BLaER1 (cell line): ENCODE data around the gene PEX26.

Source experiments
- H3K27ac ChIP-seq: shearing (Covaris generic); formaldehyde crosslinking; 2 replicates; pipeline ENCODE4 v1.8.1; 2022
- H3K27me3 ChIP-seq: shearing (Covaris generic); formaldehyde crosslinking; 2 replicates; pipeline ENCODE4 v1.8.1; 2022
- H3K36me3 ChIP-seq: shearing (Covaris generic); formaldehyde crosslinking; 2 replicates; pipeline ENCODE4 v1.8.1; 2022
- H3K4me1 ChIP-seq: shearing (Covaris generic); formaldehyde crosslinking; 2 replicates; pipeline ENCODE4 v1.8.1; 2022
- H3K4me2 ChIP-seq: shearing (Covaris generic); formaldehyde crosslinking; 2 replicates; pipeline ENCODE4 v1.8.1; 2022
- H3K4me3 ChIP-seq: shearing (Covaris generic); formaldehyde crosslinking; 2 replicates; pipeline ENCODE4 v1.8.1; 2022
- H3K9ac ChIP-seq: shearing (Covaris generic); formaldehyde crosslinking; 2 replicates; pipeline ENCODE4 v1.8.1; 2022
- H3K9me3 ChIP-seq: shearing (Covaris generic); formaldehyde crosslinking; 2 replicates; pipeline ENCODE4 v1.8.1; 2022
- H4K20me1 ChIP-seq: shearing (Covaris generic); formaldehyde crosslinking; 2 replicates; pipeline ENCODE4 v1.8.1; 2022
- Cebpa-rat ChIP-seq: shearing (Covaris generic); IDR thresholded peaks from 2 replicates; pipeline ENCODE4 v1.8.1; 2022

The PEX26 gene

GRCh38 chr22:18110194-18110953 is 32.6 kb downstream of the PEX26 start, which contains the start of gene TUBA8:
TUBA8 (plus strand) TSS chr22:18110809; CDS start chr22:18110866, 57 bp downstream.
- Histone ChIP-seq H4K20me1 (peaks cover 53% of the 10 kb centered on the region), H3K4me2 (peak within 1 kb of the TSS; percentile 96), H3K27ac (peak within 1 kb of the TSS; percentile 80), H3K4me3 (peak within 1 kb of the TSS; percentile 66), H3K9ac (peak within 1 kb of the TSS; percentile 74), H3K4me1 (peaks cover 75% of the 10 kb centered on the region), H3K36me3 (peaks cover 6% of the 10 kb centered on the region; the same call in 1 of the 2 replicates), H3K27me3 (peaks cover 43% of the 10 kb centered on the region), H3K9me3 (peaks cover 37% of the 10 kb centered on the region)
- no peak for TF ChIP-seq Cebpa-rat

DNA sequence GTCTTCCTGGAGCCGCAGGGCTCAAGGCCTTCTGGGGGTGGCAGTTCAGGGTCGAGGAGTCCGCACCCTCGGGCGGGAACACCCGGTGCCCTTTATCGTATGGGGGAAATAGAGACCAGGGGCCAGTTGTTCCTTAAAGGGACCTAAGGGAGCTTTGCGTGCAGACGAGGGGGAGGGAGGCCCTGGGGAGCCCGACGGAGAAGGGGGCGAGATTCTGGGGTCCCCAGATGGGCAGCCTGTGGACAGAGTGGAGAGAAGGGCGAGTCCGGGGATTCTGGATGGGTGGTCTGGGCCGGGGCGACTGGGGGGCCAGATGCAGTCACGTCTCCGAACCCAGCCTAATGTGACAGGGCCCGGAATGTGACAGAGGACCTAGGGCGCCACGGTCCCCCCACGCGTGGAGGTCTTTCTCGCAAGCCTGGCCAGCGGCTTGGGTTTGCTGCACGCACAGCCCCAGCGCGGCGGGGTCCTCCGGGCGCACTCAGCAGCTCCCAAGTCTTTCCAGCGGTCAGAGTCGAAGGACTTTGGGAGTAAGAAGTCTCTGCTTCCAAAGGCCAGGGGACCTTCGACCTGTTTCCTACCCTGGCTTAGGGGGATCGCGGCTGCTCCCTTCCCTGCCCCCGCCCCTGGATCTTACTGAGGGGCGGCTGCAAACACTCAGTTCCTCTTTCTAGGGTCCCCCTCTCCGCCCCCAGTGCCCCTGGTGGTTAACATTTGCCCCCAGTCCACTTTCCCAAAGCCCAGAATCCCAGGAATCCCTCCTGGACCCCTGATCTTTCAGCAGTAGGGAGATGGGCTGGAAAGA is 33.4 kb downstream of the PEX26 start:
- Histone ChIP-seq H3K9ac (peak overlapping the region; percentile 74), H3K27me3 (peaks cover 37% of the 10 kb centered on the region), H3K4me3 (peak overlapping the region; percentile 66), H3K27ac (peak overlapping the region; percentile 80), H3K4me1 (peaks cover 77% of the 10 kb centered on the region), H3K4me2 (peak overlapping the region; percentile 96), H3K36me3 (no peaks in the 10 kb centered on the region), H4K20me1 (peaks cover 53% of the 10 kb centered on the region), H3K9me3 (peaks cover 29% of the 10 kb centered on the region)
- no peak for TF ChIP-seq Cebpa-rat

DNA sequence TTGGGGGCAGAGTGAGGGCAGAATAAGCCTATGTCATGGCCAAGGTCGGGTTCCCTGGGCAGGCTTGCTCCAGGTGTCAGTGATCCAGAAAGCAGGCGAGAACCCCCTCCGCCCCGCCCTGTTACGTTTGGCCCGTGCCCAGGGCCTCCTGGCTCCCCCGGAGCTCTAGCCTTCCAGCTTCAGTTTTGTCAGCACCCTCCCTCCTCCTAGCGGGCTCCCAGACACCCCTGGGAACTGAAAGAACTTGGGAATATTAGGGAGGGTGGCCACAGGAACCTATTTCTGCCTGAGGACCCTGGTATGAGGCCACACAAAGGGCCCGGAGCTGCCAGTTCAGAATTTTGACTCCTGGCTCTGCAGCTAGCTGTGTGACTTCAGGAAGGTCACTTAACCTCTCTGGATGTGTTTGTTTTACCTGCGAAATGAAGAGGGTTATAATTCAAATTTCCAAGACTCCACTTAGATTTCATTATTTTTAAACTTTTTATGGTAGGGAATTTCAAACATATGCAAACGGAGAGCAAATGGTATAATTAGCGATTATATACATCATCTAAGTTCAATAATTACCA is 34.1 kb downstream of the PEX26 start:
- TF ChIP-seq Cebpa-rat = no peak
- H3K4me2 ChIP-seq = peak overlapping the region; percentile 96

GRCh38 chr22:18112440-18112839 is 34.6 kb downstream of the PEX26 start:
- TF ChIP-seq Cebpa-rat = no peak
- H3K4me3 ChIP-seq = no peak overlapping the region
- H3K9ac ChIP-seq = no peak overlapping the region
- peaks cover 81% of the 10 kb centered on the region for H3K4me1 ChIP-seq
- H3K27me3 ChIP-seq = peaks cover 37% of the 10 kb centered on the region
- H4K20me1 ChIP-seq = peaks cover 53% of the 10 kb centered on the region
- H3K36me3 ChIP-seq = no peaks in the 10 kb centered on the region
- peaks cover 17% of the 10 kb centered on the region for H3K9me3 ChIP-seq
- peak overlapping the region; percentile 96 for H3K4me2 ChIP-seq
- H3K27ac ChIP-seq = no peak overlapping the region

More for the DNA sequence above, 34.1 kb downstream of the PEX26 start:
- peak overlapping the region; percentile 66 for H3K4me3 ChIP-seq
- H3K9me3 ChIP-seq = peaks cover 23% of the 10 kb centered on the region
- no peak overlapping the region for H3K9ac ChIP-seq
- peaks cover 37% of the 10 kb centered on the region for H3K27me3 ChIP-seq
- peaks cover 81% of the 10 kb centered on the region for H3K4me1 ChIP-seq
- no peaks in the 10 kb centered on the region for H3K36me3 ChIP-seq
- H3K27ac ChIP-seq = no peak overlapping the region
- peaks cover 53% of the 10 kb centered on the region for H4K20me1 ChIP-seq

DNA sequence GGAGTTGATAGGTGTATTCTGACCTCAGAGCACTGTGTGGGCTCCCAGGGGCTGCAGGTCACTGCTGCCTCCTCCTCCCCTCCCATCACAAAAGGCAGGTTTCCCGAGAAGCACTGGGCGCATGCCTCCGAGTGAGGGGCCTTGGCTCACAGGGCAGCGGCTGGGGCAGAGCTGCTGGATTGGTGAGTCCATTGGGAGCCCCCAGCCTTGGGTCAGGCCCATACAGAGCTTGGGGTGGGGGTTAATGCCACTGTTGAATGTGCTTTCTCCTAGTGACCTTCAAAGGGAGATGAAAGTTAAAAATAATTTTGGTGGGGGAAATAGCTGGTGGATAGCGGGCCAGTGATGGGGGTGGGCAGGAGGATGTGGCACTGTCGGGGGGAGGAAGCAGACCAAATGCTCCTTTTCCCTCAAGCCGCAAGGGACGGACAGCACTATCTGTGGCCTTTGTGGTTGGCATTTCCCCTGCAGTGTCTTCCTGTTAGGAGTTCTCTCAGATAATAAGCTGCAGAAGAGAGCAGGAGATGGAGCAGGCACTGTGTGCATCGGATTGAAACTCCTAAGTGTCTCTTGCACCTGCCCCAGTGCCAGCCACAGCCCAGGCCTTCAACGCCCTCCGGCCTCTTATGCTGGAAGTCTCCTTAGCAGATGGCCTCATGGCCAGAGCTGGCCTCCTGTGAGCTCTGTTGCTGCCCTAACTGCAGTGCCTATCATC is 36.0 kb downstream of the PEX26 start:
- Histone ChIP-seq H3K27ac (peak overlapping the region; percentile 65), H3K4me2 (peak overlapping the region; percentile 96), H3K4me3 (peak overlapping the region; percentile 46), H3K27me3 (peaks cover 32% of the 10 kb centered on the region), H3K9ac (peak overlapping the region; percentile 36), H4K20me1 (peaks cover 53% of the 10 kb centered on the region), H3K4me1 (peaks cover 95% of the 10 kb centered on the region), H3K9me3 (peaks cover 3% of the 10 kb centered on the region), H3K36me3 (no peaks in the 10 kb centered on the region)
- TF ChIP-seq Cebpa-rat = no peak

DNA sequence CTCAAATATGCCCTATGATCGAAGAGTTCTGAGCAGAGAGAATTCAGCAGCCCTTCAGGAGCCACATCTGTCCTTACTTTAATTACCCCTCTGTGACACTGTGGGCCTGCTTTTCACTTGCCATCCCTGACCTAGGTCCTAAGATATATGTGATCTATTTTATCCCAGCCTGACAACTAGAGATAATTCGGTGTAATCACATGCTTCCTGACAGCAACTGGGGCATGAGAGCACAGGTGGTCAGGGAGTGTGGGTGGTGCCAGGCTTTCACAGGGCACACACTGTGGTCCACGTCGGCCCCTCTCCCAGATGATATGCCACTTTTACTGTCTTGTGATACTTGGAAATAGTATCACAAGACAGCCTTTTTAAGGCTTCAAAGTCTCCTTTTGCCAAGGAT is 36.7 kb downstream of the PEX26 start:
- no peaks in the 10 kb centered on the region for H3K9me3 ChIP-seq
- H3K27ac ChIP-seq = peak overlapping the region; percentile 65
- H4K20me1 ChIP-seq = peaks cover 53% of the 10 kb centered on the region
- peak overlapping the region; percentile 46; the same call in 1 of the 2 replicates for H3K4me3 ChIP-seq
- peak overlapping the region; percentile 96 for H3K4me2 ChIP-seq
- H3K36me3 ChIP-seq = no peaks in the 10 kb centered on the region
- peak overlapping the region; percentile 36; the same call in 1 of the 2 replicates for H3K9ac ChIP-seq
- TF ChIP-seq Cebpa-rat = no peak
- H3K4me1 ChIP-seq = peaks cover 99% of the 10 kb centered on the region
- peaks cover 30% of the 10 kb centered on the region for H3K27me3 ChIP-seq

- Histone ChIP-seq H3K9me3 (no peaks in the 10 kb centered on the region), H3K4me1 (peaks cover 99% of the 10 kb centered on the region), H4K20me1 (peaks cover 47% of the 10 kb centered on the region), H3K4me3 (0 out of 2 replicates have a peak overlapping the region, but pooled peaks have one; percentile 46), H3K27me3 (peaks cover 24% of the 10 kb centered on the region), H3K9ac (no peak overlapping the region; the same call in 1 of the 2 replicates), H3K36me3 (no peaks in the 10 kb centered on the region), H3K27ac (peak overlapping the region; percentile 65), H3K4me2 (peak overlapping the region; percentile 96)
- no peak for TF ChIP-seq Cebpa-rat
Observed at GRCh38 chr22:18114976-18115652, 37.3 kb downstream of the PEX26 start.

DNA sequence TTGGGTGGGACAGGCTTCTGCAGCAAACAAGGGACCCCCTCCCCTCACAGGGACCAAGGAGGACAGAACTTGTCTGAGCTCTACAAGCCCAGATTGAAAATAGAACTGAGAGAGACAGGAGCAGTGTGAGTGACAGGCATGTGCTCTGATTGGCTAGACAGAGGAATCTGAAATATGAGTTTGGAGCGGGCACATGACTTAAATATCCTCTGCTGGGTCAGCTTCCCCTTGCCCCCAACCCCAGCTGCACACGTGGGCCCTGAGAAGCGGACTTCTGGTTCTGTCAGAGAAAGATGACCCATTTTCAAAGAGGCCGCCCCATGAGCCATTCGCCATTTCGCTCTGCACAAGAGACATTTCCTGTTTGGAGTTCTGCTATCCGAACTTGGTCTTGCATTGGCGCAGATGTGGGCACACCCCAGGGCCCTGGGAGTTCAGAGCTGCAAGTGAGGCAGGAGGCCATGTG is 38.1 kb downstream of the PEX26 start:
- H3K36me3 ChIP-seq = no peaks in the 10 kb centered on the region
- no peaks in the 10 kb centered on the region for H3K9me3 ChIP-seq
- 0 out of 2 replicates have a peak overlapping the region, but pooled peaks have one; percentile 65 for H3K27ac ChIP-seq
- no peak overlapping the region for H3K4me3 ChIP-seq
- H3K4me2 ChIP-seq = peak overlapping the region; percentile 96
- peaks cover 17% of the 10 kb centered on the region for H3K27me3 ChIP-seq
- peaks cover 100% of the 10 kb centered on the region for H3K4me1 ChIP-seq
- no peak for TF ChIP-seq Cebpa-rat
- H4K20me1 ChIP-seq = peaks cover 41% of the 10 kb centered on the region
- H3K9ac ChIP-seq = no peak overlapping the region

GRCh38 chr22:18116634-18117033 is 38.8 kb downstream of the PEX26 start:
- H3K4me3 ChIP-seq = no peak overlapping the region
- peaks cover 34% of the 10 kb centered on the region for H4K20me1 ChIP-seq
- no peak overlapping the region for H3K9ac ChIP-seq
- H3K4me1 ChIP-seq = peaks cover 100% of the 10 kb centered on the region
- H3K9me3 ChIP-seq = no peaks in the 10 kb centered on the region
- no peak overlapping the region for H3K27ac ChIP-seq
- H3K36me3 ChIP-seq = peaks cover 4% of the 10 kb centered on the region; the same call in 1 of the 2 replicates
- peaks cover 10% of the 10 kb centered on the region for H3K27me3 ChIP-seq
- peak overlapping the region; percentile 96 for H3K4me2 ChIP-seq
- no peak for TF ChIP-seq Cebpa-rat
